ENCODE results near the gene NELL1.
"Not testable (repeated sequence)": the region's sequence is repeated elsewhere in the genome, so short reads cannot be mapped to it uniquely, and the experiment has no call there.

Gene NELL1

DNA sequence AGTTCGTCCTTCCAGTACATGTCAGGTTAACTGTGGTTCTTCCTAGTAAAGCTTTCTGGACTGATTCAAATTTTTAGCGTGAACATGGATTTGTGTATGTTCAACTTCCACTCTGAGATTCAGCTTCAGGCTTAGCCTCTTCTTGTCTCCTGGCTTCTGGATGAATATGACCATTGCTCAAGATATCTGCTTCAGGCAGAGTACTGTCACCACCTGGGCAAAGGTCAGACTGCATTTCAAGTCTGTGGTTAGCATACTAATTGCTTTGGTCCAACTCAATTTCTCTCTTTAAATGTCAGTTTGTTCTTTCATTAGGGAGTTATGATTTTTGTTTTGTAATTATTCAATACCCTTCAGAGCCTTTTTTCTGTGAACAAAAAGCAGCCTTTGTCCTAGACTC is 440.0 kb downstream of the NELL1 start:
- no peak for DNase-seq (ENCODE audit: low read depth in 2 of 2)

DNA sequence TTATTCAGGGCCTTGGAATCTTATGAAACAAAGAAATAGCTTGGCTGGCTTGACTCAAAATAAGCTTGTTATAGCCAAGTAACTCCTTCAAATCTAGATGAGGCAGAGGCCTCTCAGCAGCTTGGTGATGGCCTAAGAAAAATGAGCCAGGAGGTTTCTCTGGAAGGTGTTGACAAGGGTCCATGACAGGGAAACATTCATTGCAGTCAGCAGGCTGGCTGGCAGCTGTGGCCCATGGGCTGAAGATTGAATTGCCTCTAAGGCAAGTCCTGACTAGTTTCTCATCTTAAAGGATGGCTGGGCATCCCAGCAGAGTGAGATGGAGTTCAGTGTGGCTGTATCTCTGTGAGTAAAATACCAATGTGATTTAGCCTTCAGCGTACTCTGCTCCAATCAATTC is 441.0 kb downstream of the NELL1 start:
- DNase-seq (ENCODE audit: low read depth in 2 of 2): no peak

DNA sequence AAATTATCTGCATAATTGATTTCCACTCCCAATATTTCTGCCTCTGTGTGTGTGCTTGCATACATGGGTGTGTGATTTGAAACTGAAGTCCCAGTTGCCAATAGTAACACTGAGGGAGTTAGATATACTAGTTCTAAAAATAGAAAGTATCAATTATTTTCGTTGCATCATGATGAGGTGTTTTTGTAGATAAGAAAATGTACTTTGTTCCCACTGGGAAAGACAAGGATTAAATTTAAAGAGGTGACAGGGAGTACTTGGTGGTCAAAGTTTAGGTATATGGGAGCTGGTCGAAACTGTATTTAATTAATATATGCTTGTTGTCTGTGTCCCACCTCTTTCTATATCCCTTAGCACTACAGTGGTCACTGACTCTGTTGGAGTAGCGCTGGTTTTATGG is 444.5 kb downstream of the NELL1 start:
- DNase-seq (ENCODE audit: low read depth in 2 of 2): no peak

DNA sequence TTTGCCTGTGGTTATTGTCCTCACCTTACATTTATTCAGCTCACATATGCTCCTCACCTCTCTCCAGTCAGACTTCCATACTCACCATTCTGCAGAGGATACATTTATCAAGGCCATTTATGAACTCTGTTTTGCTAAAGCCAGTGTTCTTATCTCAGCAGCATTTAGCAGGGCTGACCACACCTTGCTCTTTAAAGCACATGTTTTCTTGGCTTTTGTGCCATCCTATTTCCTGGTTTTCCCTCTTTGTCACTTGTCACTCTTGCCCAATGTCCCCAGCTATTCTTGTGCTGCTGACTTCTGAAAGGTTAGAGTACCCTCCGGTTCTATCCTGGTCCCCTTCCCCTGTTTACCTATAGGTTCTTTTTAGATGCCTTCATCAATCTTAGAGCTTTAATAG is 446.6 kb downstream of the NELL1 start:
- DNase-seq (ENCODE audit: low read depth in 2 of 2): no peak

DNA sequence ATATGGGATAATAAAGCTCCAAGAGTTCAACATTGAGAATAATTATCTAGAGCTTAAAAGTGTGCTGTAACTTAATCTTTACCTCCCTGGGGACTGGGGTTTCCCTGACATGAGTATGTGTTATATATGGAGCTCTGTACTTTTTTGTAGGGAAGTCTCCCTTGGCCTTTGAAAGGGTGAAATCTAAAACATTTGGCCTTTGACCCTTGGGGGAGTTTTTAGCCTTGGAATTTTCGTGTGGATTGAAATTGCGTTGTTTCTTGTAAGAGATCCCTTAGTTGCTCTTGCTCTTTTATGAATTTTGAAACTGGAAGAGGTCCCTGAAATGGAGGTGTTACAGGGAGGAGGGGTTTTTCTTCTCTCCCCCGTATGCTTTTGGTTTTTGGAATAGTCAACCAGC is 450.0 kb downstream of the NELL1 start:
- no peak for DNase-seq (ENCODE audit: low read depth in 2 of 2)

DNA sequence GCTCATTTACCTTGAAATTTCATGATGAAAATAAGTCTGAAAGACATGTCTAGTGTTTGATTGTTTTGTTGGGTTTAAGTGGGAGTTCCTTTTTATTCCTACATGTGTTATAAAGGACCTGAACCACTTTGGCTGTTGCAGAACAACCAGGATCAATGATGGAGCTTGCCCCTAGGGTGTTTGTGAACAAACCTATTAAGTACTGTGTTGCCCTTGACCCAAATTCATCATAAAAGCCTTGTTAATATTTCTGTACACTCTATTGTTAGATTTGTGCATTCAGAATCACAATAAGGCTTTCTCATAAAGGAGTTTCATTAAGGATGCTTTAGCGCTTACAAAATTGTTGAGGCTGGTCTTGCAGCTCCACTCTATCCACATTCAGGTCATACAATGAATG is 452.6 kb downstream of the NELL1 start:
- no peak for DNase-seq (ENCODE audit: low read depth in 2 of 2)

DNA sequence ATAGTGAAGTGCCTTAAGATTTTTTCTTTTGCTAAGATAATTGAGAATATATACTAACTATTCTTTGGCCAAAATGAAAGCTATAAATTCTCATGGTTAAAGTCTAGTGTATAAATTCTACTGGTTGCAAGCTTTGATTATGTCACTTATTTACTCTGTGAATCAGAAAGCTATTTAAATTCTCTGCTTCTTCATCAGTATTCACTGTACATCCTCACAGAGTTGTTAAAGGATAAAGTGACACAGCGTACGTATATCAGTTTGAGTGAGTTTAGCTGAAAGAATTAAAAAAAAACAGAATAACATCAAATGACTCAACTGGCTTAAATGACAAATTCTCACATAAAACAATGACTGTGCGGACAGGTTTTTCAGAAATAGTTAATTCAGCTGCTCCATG is 453.1 kb downstream of the NELL1 start:
- DNase-seq (ENCODE audit: low read depth in 2 of 2): no peak

DNA sequence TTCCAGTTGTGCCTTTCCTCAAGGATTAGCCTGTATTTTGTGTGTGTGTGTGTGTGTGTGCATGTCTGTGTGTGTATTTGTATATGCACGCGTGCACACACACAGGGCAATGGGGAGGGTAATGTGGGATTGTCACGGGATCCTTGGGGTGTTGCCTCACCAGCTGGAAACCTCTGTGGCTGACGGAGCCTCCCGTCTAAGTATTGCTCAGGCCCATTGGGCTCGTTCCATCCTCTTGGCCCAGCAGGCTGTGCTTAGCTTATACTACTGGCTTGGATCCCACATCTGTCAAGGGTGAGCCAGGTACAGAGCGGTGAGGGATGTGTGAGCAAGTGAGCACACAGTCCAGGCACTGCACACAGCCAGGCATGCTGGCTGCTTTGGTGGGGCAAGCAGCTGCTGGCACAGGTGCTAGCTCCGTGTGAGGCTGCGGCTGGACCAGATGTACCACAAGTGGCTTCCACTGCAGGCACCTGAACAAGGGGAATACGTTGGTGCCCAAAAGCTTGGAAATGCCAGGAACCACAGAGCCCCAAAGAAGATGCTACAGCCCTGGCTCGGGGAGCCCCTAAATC is 462.8 kb downstream of the NELL1 start:
- DNase-seq (ENCODE audit: low read depth in 2 of 2): no peak

DNA sequence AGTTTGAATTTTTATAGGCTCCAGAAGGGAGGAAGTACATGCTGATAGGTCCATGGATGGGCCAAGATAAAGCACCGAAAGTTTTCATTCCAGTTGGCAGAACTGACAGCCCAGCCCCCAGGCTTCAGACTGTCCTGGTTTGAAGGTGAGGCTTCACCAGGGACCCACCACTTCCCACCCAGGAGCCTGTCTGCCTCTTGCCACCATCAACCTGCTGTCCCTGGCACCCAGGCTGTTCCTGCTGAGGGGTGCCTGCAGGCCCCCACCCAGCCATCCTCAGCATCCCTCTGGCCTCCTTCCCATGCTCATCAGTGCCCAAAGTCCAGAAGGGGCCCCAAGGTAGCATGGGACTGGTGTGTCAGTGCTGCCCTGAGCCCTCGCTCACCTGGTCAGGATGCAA is 463.9 kb downstream of the NELL1 start:
- no peak for DNase-seq (ENCODE audit: low read depth in 2 of 2)

DNA sequence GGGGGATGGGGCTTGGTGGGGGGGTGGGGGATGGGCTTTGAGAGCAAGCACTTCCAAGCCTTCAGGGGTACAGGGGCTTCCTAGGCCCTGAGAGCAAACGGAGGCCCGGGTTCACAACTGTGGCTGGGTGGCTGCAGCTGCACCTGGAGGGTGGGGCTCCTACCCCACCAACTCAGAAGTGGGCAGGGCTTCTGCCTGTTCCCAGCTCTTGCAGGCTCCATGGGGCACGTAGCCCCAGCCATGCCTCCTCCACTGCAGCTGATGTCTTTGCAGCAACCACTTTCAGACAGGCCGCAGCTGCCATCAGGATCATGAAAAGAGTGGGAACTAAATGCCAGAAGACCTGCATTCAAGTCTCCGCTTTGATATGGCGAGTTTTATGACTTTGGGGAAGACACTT is 464.3 kb downstream of the NELL1 start:
- no peak for DNase-seq (ENCODE audit: low read depth in 2 of 2)

DNA sequence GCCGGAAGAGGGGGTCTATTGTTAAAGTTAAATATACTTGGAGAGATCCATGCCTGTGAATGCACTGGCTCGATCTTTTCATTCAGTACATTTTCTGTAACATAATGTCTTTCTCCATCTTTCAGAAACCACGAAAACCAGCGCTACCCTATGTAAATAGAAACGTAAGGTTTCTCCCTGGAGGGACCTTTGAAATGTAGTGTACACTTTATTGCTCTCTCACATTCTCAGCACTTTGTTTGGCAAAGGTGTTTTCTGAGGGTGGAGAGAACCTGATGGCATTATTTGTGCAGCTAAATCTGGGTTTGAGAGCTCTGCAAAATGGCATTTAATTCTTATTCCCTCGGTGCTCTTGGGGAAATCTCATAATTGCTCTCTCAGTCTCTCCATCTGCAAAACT is 468.4 kb downstream of the NELL1 start:
- no peak for DNase-seq (ENCODE audit: low read depth in 2 of 2)

DNA sequence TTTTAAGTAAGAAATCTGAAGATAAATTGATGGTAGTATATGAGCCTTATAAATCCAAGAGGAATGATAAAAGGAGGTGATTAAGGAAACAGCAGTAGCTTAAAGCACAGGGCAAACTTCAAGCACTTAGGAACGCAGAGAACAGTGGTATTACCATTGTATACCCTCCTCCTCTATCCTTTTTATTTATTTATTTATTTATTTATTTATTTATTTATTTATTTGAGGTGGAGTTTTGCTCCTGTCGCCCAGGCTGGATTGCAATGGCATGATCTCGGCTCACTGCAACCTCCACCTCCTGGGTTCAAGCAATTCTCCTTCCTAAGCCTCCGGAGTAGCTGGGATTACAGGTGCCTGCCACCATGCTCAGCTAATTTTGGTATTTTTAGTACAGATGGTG is 472.2 kb downstream of the NELL1 start:
- DNase-seq (ENCODE audit: low read depth in 2 of 2): not testable (repeated sequence)

DNA sequence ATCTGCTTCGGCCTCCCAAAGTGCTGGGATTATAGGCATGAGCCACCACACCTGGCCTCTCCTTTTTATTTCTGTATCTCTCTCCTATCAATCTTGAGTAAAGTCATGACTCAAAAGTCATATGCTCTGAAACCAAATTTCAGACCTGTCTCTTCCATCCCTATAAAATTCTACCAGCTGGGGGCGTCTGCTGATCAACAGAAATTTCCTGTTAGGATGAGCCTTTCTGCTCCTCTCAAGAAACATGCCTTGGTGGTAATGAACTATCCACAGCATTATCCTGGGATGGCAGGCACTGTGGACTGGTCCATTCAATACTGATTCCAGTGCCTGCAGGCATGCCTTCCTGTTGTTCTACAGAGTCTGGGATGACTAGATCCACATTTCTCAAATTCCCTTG is 472.6 kb downstream of the NELL1 start:
- DNase-seq (ENCODE audit: low read depth in 2 of 2): no peak

DNA sequence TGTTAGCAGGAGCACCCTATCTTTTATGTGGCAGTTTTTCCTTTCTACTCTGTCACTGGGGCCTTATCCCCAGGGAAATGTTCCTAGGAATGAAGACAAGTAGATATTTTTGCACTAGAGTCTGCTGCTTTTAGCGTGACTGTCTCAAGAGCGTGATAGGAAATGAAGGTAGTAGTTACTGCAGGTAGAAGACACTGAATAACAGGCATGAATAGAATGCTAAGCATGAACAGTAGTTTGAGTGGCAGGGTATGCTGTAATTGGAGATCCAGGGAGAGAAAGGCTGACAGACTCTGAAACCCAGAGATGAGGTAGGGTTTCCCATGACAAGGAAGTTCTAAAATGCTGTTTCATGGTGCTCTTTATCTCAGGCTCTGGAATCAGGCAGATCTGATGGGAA is 475.1 kb downstream of the NELL1 start:
- DNase-seq (ENCODE audit: low read depth in 2 of 2): no peak

DNA sequence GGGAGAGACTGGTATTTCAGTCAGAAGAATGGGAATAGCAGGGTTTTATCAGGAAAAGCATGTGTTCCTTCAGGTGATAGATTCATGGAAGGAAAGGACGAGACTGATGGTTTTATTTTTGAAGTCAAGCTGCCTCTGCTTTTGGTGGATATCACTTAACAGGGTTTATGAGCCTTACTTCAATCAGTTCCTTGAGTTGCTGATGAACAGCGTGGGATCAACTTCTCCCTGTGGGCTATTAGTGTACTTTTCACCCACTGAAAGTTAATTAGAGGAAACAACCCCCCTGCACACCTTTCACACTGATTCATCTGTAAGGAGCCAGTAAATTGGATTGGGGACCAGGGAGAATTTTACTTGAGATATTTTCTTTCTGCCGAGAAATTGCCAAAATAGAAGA is 479.0 kb downstream of the NELL1 start:
- DNase-seq (ENCODE audit: low read depth in 2 of 2): no peak

DNA sequence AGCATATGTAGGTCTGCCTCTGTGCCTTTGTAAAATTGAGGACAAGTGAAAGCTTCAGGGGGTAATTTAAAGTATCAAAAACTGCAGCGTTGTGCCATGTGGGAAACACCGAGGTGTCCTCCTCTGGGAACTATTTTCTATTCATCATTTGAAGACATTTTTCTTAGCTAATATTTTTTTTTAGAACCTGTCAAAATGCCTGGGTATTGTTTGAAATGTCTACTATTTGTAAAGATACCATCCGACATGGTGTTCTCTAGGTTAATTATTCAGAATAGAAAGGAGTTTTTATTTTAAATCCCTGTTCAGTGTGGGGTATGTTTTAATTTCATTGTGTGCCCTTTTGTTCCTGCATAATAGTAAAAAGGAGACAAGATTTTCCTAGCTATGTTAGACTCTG is 490.8 kb downstream of the NELL1 start:
- no peak for DNase-seq (ENCODE audit: low read depth in 2 of 2)

DNA sequence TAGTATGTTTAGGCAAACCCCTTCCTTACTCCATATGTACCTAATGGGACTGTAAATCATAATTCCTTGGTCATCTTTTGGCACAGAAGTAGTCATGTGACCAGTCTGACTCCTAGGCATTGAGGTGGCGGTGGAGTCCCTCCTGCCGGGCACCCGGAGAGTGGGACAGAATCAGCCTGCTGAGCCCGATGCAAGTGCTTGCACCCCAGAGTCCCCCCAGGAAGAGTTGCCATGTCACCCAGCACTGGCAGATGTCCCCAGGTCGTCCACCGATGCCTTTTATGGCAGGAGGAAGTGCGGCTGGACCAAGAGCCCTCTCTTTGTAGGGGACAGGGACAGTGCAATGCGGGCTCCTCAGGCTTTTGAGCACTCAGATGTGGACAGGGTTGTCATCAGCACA is 500.3 kb downstream of the NELL1 start:
- DNase-seq (ENCODE audit: low read depth in 2 of 2): no peak

DNA sequence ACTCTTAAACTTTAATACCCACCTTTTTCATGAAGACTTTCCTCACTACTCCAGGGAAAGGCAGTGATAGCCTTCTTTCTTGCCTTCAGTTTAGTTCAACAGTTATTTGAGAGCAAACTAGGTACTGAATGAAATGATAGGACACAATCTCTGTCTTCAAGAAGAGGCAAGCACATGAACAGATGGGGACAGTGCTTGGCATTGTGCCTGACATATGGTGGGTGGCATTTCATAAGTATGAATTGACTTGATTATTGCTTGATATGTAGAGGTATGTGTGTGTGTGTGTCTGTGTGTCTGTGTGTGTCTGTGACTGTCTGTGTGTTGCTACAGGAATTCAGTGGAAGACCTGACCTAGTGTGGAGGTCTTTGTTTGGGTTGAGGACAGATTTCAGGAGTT is 504.1 kb downstream of the NELL1 start:
- no peak for DNase-seq (ENCODE audit: low read depth in 2 of 2)

DNA sequence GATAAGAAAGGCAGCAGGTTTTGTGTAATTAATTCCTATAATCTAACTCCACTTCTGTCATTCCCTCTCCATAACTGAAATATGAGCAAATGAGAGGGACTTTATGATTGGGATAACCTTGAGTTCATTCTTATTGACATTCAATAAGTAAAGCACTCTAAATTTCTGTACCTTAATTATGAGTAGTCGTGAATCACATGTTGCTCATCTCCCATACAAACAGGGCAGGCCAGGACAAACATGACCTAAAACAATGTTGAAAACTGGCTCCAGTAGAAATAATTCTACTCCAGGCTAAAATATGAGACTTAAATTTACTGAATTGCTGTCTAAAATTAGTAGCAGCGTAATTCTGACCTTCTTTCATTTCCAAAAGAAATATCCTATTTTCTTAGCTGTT is 505.4 kb downstream of the NELL1 start:
- DNase-seq (ENCODE audit: low read depth in 2 of 2): no peak

DNA sequence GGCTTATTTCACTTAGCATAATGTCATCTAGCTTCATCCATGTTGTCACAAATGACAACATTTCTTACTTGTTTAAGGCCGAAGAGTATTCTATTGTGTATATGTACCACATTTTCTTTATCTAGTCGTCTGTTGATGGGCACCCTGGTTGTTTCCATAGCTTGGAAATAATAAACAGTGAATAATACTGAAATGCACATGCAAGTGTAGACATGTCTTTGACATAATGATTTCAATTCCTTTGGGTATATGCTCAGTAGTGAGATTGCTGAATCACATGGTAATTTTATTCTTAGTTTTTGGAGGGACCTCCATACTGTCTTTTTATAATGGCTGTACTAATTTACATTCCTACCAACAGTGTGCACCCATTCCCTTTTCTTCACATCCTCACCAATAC is 508.0 kb downstream of the NELL1 start:
- DNase-seq (ENCODE audit: low read depth in 2 of 2): no peak

DNA sequence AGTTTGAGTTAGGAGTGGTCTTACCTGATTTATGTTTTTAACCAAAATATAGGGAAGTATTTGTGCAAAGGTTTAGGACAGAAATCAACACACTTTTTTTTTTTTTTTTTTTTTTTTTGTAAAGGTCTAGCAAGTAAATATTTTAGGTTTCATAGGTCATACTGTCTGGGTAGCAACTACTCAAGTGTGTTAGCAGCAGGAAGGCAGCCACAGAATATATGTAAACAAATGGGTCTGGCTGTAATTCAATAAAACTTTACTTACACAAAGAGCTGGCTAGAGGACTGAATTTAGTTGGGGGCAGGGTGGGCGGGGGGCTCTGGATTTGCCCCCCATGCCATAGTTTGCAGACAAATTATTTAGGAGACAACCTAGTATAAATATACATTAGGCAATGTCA is 510.4 kb downstream of the NELL1 start:
- DNase-seq (ENCODE audit: low read depth in 2 of 2): no peak

DNA sequence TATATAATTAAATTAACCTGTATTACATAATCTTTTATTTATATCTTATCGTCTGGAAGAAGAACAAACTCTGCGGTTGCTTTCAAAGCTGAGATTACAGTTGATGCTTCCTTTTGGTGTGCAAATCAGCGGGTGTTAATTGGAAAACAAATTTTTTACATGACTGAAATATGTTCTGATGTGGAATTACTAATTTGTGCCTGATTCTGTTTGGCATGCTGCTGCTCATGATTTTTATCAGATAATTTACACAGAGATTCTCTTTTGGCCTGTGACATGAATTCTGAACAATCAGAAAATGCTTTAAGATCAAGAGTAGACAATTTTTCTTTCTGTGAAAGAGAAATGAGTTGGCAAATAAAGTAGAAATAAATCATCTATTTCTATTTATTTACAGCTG is 510.8 kb downstream of the NELL1 start:
- no peak for DNase-seq (ENCODE audit: low read depth in 2 of 2)

DNA sequence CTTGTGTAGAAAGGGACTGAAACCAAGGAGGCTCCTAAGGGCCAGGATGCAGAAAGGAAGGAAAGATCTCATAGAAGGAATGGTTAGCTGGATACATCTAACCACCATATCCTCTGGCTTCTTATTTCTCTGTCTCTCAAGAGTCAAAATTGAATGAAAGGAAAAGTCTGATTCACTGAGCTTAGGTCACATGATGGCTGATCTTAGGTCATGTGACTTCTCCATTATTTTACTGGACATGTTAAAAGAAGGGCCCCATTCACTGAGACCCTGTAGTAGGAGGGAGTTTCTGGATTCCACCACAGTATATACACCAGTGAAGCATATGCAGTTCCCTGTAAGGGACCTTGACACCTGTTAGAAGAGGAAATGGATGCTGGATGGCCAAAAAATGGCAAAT is 516.6 kb downstream of the NELL1 start:
- DNase-seq (ENCODE audit: low read depth in 2 of 2): no peak

DNA sequence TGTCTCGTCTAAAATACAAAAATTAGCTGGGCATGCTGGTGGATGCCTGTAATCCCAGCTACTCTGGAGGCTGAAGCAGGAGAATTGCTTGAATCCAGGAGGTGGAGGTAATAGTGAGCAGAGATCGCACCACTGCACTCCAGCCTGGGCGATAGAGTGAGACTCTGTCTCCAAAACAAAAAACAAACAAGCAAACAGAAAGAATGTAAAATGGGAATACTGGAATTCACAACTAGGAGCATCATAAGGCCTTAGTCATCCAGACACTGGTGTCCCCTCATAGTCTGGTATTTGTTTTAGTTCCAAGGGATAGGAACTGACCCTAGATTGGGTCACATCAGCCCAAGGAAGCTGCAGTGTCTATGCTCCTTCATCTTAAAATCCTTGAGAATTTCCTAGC is 520.8 kb downstream of the NELL1 start:
- DNase-seq (ENCODE audit: low read depth in 2 of 2): no peak

DNA sequence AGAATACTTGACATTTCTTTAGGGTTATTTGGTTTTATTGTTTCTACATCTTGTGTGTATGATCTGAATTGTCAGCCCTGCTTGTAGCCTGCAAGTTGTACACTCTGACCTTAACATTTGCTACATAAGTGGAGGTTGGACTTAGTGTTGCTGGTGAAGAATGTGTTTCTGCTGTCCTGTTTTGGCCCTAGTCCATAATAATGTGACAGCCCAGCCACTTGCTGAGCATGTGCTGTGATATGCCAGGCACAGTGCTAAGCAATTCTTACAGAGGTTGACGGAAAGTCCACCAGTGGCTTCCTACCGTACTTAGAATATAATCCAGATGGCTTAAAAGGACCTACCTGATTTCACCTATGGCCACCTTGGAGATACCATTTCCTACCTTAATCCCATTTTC is 526.6 kb downstream of the NELL1 start:
- DNase-seq (ENCODE audit: low read depth in 2 of 2): no peak

Data from stimulated activated CD4-positive, alpha-beta T cell treated with anti-CD3 and anti-CD28 coated beads, Interleukin-1b, Interleukin-23, amount 100 ng/mL, for 1 hour (primary cell).